Endothelial cell of umbilical vein (primary cell): ENCODE measurements around the gene RFX2.

Source experiments
- POLR2A ChIP-seq: IDR thresholded peaks from 2 replicates; pipeline ENCODE4 v1.6.1; 2012; ENCODE audit warnings: low read depth, mild to moderate bottlenecking, control low read depth, low read length
- TF ChIP-seq, protein P1 (sequence below), 2 donors: IDR thresholded peaks; 1 replicate in 1 of 2; 2 replicates in 1 of 2; pipeline ENCODE4 v1.5.1; 2011; ENCODE audit warnings: low read length in 2 of 2, mild to moderate bottlenecking in 2 of 2, moderate library complexity in 2 of 2, control low read depth in 1 of 2, inconsistent platforms in 1 of 2, low read depth in 1 of 2; ENCODE audit not compliant: insufficient read depth in 1 of 2; ENCODE audit errors: extremely low read depth in 1 of 2

DNA sequence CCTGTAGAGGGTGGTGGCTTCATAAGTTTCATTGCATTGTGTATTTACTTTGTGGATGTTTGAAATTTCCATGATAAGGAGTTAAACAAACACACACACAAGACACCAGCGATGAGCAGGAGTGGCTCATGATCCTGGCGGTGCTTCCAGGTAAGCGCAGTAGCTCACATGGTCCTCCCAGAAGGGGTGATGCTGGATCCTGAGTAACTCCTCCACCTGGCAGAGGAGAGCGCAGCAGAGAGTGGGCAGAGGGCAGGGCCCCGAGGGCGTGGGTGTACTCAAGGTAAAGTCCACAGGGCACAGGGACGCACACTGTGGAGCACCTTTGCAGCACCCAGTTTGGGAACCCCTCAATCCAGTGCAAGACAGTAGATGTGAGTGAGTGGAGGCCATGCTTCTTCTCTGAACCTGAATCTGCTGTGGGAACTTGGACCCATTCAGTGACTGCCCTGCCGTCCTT, 54.0 kb downstream of the RFX2 start:
- TF ChIP-seq, protein P1, sequence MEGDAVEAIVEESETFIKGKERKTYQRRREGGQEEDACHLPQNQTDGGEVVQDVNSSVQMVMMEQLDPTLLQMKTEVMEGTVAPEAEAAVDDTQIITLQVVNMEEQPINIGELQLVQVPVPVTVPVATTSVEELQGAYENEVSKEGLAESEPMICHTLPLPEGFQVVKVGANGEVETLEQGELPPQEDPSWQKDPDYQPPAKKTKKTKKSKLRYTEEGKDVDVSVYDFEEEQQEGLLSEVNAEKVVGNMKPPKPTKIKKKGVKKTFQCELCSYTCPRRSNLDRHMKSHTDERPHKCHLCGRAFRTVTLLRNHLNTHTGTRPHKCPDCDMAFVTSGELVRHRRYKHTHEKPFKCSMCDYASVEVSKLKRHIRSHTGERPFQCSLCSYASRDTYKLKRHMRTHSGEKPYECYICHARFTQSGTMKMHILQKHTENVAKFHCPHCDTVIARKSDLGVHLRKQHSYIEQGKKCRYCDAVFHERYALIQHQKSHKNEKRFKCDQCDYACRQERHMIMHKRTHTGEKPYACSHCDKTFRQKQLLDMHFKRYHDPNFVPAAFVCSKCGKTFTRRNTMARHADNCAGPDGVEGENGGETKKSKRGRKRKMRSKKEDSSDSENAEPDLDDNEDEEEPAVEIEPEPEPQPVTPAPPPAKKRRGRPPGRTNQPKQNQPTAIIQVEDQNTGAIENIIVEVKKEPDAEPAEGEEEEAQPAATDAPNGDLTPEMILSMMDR (IDR thresholded peaks at IDR 0.05; ENCODE audit: extremely low read depth in 1 of 2, insufficient read depth in 1 of 2, low read depth in 1 of 2, low read length in 2 of 2): no peak
- no peak for TF ChIP-seq POLR2A
